ENCODE data around the gene WDR77. TPM values are rescaled to one million over a fixed set of nuclear protein-coding genes. Genes with fewer than 3 reads are reported as not detected.

Gene WDR77
- total RNA-seq, 1 experiment from 2014 or later, result 27.7 TPM

DNA sequence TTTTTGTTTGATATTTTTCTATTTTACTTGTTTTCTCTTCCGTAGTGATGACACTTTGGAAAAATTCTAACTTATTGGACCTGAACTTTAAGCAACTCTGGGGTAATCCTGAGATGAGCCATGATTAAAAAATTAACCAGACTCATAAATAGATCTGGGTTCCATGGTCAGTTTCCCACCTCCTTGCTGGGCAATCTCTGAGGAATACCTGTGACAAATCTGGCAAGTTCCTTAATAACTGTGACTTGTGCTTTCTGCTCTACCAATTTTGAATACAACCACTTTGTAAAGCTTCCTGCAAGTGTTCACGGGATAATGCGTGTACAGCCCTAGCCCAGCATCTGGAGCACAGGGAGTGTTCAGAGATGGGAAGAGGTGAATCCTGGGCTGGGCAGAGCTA is 24.8 kb downstream of the WDR77 start:
- intact Hi-C loops (cut with micrococcal nuclease; ENCODE audit: unreplicated experiment), result no loop called here
- no peak overlapping the region for H3K27ac Mint-ChIP-seq (ENCODE audit: unreplicated experiment)
- H3K4me1 Mint-ChIP-seq (ENCODE audit: low read depth, unreplicated experiment), result peaks cover 25% of the 10 kb centered on the region
- no peak overlapping the region for H3K4me3 Mint-ChIP-seq (ENCODE audit: low read depth, unreplicated experiment)
- peaks cover 5% of the 10 kb centered on the region for H3K36me3 Mint-ChIP-seq (ENCODE audit: insufficient read depth, unreplicated experiment)
- CTCF ChIA-PET, result no interaction called here
- no peaks in the 10 kb centered on the region for H3K9me3 Mint-ChIP-seq (ENCODE audit: low read depth, unreplicated experiment)
- no peak for DNase-seq
- TF ChIP-seq, protein P1, sequence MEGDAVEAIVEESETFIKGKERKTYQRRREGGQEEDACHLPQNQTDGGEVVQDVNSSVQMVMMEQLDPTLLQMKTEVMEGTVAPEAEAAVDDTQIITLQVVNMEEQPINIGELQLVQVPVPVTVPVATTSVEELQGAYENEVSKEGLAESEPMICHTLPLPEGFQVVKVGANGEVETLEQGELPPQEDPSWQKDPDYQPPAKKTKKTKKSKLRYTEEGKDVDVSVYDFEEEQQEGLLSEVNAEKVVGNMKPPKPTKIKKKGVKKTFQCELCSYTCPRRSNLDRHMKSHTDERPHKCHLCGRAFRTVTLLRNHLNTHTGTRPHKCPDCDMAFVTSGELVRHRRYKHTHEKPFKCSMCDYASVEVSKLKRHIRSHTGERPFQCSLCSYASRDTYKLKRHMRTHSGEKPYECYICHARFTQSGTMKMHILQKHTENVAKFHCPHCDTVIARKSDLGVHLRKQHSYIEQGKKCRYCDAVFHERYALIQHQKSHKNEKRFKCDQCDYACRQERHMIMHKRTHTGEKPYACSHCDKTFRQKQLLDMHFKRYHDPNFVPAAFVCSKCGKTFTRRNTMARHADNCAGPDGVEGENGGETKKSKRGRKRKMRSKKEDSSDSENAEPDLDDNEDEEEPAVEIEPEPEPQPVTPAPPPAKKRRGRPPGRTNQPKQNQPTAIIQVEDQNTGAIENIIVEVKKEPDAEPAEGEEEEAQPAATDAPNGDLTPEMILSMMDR (IDR thresholded peaks at IDR 0.05; ENCODE audit: unreplicated experiment), result no peak
- peaks cover 20% of the 10 kb centered on the region for H3K27me3 Mint-ChIP-seq (ENCODE audit: unreplicated experiment)
- BruUV-seq (replicated peaks), result no TSS peak

GRCh38 chr1:111422546-111423391 is 26.3 kb downstream of the WDR77 start:
- intact Hi-C loops (cut with micrococcal nuclease; ENCODE audit: unreplicated experiment), result no loop called here
- Mint-ChIP-seq H3K27ac (ENCODE audit: unreplicated experiment) (peak overlapping the region; percentile 26), H3K27me3 (ENCODE audit: unreplicated experiment) (peaks cover 20% of the 10 kb centered on the region), H3K4me3 (ENCODE audit: low read depth, unreplicated experiment) (peak overlapping the region; percentile 29), H3K4me1 (ENCODE audit: low read depth, unreplicated experiment) (peaks cover 29% of the 10 kb centered on the region), H3K36me3 (ENCODE audit: insufficient read depth, unreplicated experiment) (peaks cover 5% of the 10 kb centered on the region), H3K9me3 (ENCODE audit: low read depth, unreplicated experiment) (no peaks in the 10 kb centered on the region)
- peak; percentile 72 for DNase-seq
- CTCF ChIA-PET, result interaction anchor here (0.6 to 1.4 kb wide), 7 partner anchors 15 to 1023 kb away, joined by 3 to 7 read pairs (median 3); no protein-coding TSS in a partner anchor
- no TSS peak for BruUV-seq (replicated peaks)
- TF ChIP-seq, protein P1 (IDR thresholded peaks at IDR 0.05; ENCODE audit: unreplicated experiment), result no peak

DNA sequence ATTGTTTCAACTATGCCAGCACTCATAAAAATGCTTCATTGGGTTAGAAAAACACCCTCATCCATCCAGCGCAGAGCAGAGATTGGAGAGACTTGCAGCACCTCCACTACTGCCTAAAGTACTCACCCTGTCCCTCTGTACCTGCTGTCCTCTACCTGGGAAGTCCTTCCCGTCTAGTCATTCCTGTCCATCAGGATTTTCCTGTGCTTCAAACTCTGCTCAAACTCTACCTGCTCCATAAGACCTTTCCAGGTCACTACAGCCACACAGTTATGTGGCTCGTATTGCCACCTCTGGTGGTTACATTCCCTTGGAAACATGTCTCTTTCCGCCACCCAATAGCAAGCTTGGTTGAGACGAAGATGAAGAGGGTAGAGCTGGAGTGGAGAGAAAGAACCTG is 28.7 kb downstream of the WDR77 start:
- Mint-ChIP-seq H3K27ac (ENCODE audit: unreplicated experiment) (no peak overlapping the region), H3K9me3 (ENCODE audit: low read depth, unreplicated experiment) (no peaks in the 10 kb centered on the region), H3K36me3 (ENCODE audit: insufficient read depth, unreplicated experiment) (peaks cover 4% of the 10 kb centered on the region), H3K27me3 (ENCODE audit: unreplicated experiment) (peaks cover 7% of the 10 kb centered on the region), H3K4me3 (ENCODE audit: low read depth, unreplicated experiment) (no peak overlapping the region), H3K4me1 (ENCODE audit: low read depth, unreplicated experiment) (peaks cover 28% of the 10 kb centered on the region)
- CTCF ChIA-PET, result no interaction called here
- BruUV-seq (replicated peaks), result no TSS peak
- intact Hi-C loops (cut with micrococcal nuclease; ENCODE audit: unreplicated experiment), result no loop called here
- TF ChIP-seq, protein P1 (IDR thresholded peaks at IDR 0.05; ENCODE audit: unreplicated experiment), result no peak
- DNase-seq, result no peak

DNA sequence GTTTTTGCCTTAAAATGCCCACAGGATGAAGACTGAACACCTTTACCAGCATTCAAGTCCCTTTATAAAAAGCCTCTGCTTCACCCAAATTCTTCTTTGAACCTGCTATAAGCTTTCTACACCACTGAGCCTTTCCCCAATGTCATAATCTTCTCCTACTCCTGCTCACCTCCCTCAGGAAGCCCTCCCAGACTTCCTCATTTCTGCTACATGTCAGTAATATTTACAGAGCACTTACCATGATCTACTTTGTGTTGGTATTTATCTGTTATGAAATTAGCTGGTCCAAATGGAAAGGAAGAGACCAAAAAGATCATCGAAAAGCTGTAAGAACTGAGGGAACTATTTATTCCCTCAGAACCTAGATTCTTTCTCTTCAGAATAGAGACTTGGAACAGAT is 30.0 kb downstream of the WDR77 start:
- DNase-seq, result no peak
- BruUV-seq (replicated peaks), result no TSS peak
- CTCF ChIA-PET, result no interaction called here
- no peak overlapping the region for H3K27ac Mint-ChIP-seq (ENCODE audit: unreplicated experiment)
- intact Hi-C loops (cut with micrococcal nuclease; ENCODE audit: unreplicated experiment), result no loop called here
- H3K36me3 Mint-ChIP-seq (ENCODE audit: insufficient read depth, unreplicated experiment), result no peaks in the 10 kb centered on the region
- H3K27me3 Mint-ChIP-seq (ENCODE audit: unreplicated experiment), result no peaks in the 10 kb centered on the region
- TF ChIP-seq, protein P1 (IDR thresholded peaks at IDR 0.05; ENCODE audit: unreplicated experiment), result no peak
- H3K4me1 Mint-ChIP-seq (ENCODE audit: low read depth, unreplicated experiment), result peaks cover 28% of the 10 kb centered on the region
- H3K9me3 Mint-ChIP-seq (ENCODE audit: low read depth, unreplicated experiment), result no peaks in the 10 kb centered on the region
- no peak overlapping the region for H3K4me3 Mint-ChIP-seq (ENCODE audit: low read depth, unreplicated experiment)

Measured in Calu3 (cell line).